GM12891 (cell line): Measurements from ENCODE around the gene NT5DC2.

Experiments
- DNase-seq: peaks from one replicate; pipeline ENCODE4 v3.0.0; 2011; ENCODE audit warnings: low spot score; ENCODE audit not compliant: insufficient read length
- FAIRE-seq: peaks from 2 replicates; lab custom pipeline; 2011; peaks lifted over from hg19 to GRCh38; lab: Jason Lieb, UNC
- PAX5 ChIP-seq: IDR thresholded peaks from 2 replicates; pipeline ENCODE4 v1.6.1; 2011; ENCODE audit warnings: low read length, moderate library complexity, mild to moderate bottlenecking; ENCODE audit not compliant: insufficient read depth, severe bottlenecking
- POLR2A ChIP-seq: IDR thresholded peaks from 2 replicates; pipeline ENCODE4 v1.6.1; 2011; ENCODE audit warnings: low read depth, low read length, control low read depth
- POLR2AphosphoS5 ChIP-seq: IDR thresholded peaks from 2 replicates; pipeline ENCODE4 v1.6.1; 2011; ENCODE audit warnings: low read depth, low read length, control low read depth
- POU2F2 ChIP-seq: IDR thresholded peaks from 2 replicates; pipeline ENCODE4 v1.6.1; 2011; ENCODE audit warnings: low read depth, mild to moderate bottlenecking, control low read depth, low read length, moderate library complexity
- SPI1 ChIP-seq: IDR thresholded peaks from 2 replicates; pipeline ENCODE4 v1.6.1; 2011; ENCODE audit warnings: low read depth, low read length, control low read depth
- TAF1 ChIP-seq: IDR thresholded peaks from 2 replicates; pipeline ENCODE4 v1.6.1; 2011; ENCODE audit warnings: low read depth, low read length, control low read depth

NT5DC2 gene

DNA sequence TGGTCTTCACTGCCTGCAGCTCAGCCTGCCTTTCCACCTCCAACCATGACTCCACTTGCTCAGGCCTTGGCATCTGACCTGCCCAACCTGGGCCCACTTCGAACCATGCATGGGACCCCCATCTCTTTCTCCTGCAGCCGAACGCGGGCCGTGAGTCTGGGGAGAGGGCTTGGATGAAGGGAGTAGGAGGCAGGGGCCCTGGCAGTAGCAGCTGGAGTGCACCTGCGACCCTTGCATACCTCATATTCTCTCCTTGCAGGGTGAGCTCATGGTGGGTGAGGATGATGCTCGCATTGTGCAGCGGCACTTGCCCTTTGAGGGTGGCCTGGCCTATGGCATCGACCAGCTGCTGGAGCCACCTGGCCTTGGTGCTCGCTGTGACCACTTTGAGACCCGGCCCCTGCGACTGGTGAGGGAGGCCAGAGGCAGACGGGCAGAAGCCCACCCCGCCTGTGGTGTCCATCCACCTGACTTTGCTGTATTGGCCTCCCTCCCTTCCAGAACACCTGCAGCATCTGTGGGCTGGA lies 13.5 kb downstream of the NT5DC2 start:
- FAIRE-seq: no peak
- TF ChIP-seq SPI1: no peak
- TF ChIP-seq PAX5: no peak
- TF ChIP-seq POU2F2: no peak
- TF ChIP-seq POLR2A: no peak
- no peak for TF ChIP-seq POLR2AphosphoS5
- TF ChIP-seq TAF1: no peak
- no peak for DNase-seq

- FAIRE-seq (no peak), DNase-seq (no peak)
- TF ChIP-seq TAF1: no peak
- TF ChIP-seq POLR2A: no peak
- TF ChIP-seq POLR2AphosphoS5: no peak
- TF ChIP-seq PAX5: no peak
- TF ChIP-seq SPI1: no peak
- TF ChIP-seq POU2F2: no peak
Observed at GRCh38 chr3:52519445-52520140, 14.1 kb downstream of the NT5DC2 start.

- no peak for FAIRE-seq
- no peak for TF ChIP-seq POLR2A
- no peak for TF ChIP-seq POLR2AphosphoS5
- no peak for TF ChIP-seq PAX5
- TF ChIP-seq TAF1: no peak
- no peak for TF ChIP-seq SPI1
- no peak for TF ChIP-seq POU2F2
- no peak for DNase-seq
Observed at GRCh38 chr3:52518723-52519444, 14.8 kb downstream of the NT5DC2 start.

GRCh38 chr3:52517796-52518722 lies 15.6 kb downstream of the NT5DC2 start:
- TF ChIP-seq PAX5: no peak
- TF ChIP-seq TAF1: no peak
- TF ChIP-seq POLR2A: no peak
- no peak for TF ChIP-seq POU2F2
- no peak for TF ChIP-seq SPI1
- FAIRE-seq (no peak), DNase-seq (no peak)

- TF ChIP-seq POLR2A (no peak), SPI1 (no peak), TAF1 (no peak), POU2F2 (no peak), POLR2AphosphoS5 (no peak), PAX5 (no peak)
- no peak for DNase-seq
- no peak for FAIRE-seq
Observed at GRCh38 chr3:52516509-52517195, 17.0 kb downstream of the NT5DC2 start.

DNA sequence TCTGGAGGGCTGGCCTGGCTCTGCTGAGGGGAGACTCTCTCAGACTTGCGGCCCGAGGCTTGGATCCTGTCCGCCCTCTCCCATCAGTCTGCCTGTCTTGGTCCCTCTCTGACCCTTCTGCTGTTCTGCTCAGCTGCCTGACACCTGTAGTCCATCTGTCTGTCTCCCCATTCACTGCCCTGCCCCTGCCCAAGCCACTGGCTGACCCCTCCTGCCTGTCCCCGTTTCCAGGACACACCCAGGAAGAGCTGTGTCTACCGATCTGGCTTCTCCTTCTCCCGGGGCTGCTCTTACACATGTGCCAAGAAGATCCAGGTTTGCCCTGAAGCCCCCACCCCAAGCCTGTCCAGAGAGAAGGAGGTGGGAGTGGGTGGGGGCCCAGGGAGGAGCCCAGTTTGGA lies 18.5 kb downstream of the NT5DC2 start:
- DNase-seq (no peak), FAIRE-seq (no peak)
- TF ChIP-seq POLR2A (no peak), POLR2AphosphoS5 (no peak), PAX5 (no peak), TAF1 (no peak), SPI1 (no peak), POU2F2 (no peak)

- TF ChIP-seq POU2F2 (no peak), SPI1 (no peak), TAF1 (no peak), POLR2AphosphoS5 (no peak), POLR2A (no peak), PAX5 (no peak)
- no peak for FAIRE-seq
Observed at GRCh38 chr3:52514576-52514975, 19.1 kb downstream of the NT5DC2 start.

GRCh38 chr3:52513281-52513680 lies 20.4 kb downstream of the NT5DC2 start:
- no peak for FAIRE-seq

More at GRCh38 chr3:52514576-52514975, 19.1 kb downstream of the NT5DC2 start:
- no peak for DNase-seq

More at GRCh38 chr3:52513281-52513680, 20.4 kb downstream of the NT5DC2 start:
- no peak for DNase-seq
- TF ChIP-seq POLR2A (no peak), TAF1 (no peak), SPI1 (no peak), PAX5 (no peak), POLR2AphosphoS5 (no peak), POU2F2 (no peak)
